K562 (cell line): ENCODE measurements around the gene XRN1. TPM values are rescaled to one million over a fixed set of nuclear protein-coding genes. Genes with fewer than 3 reads are reported as not detected.

Experiments used
- ETV1 ChIP-seq: fragments of 450-650 bp; conservative IDR thresholded peaks from 2 replicates; pipeline ENCODE4 v1.6.1; 2016; ENCODE audit warnings: missing genetic modification characterization, control low read depth, low read depth, missing compliant biosample characterization
- IRF2 ChIP-seq: sonication (generic); formaldehyde crosslinking; IDR thresholded peaks from 2 replicates; pipeline ENCODE4 v1.8.1; 2022; ENCODE audit warnings: mild to moderate bottlenecking, missing genetic modification reagents
- KDM1A ChIP-seq, 2 experiments: fragments of 450-650 bp; IDR thresholded peaks; 2 replicates each; pipeline ENCODE4 v1.6.1; 2016; ENCODE audit warnings: mild to moderate bottlenecking in 2 of 2
- MEIS2 ChIP-seq: fragments of 450-650 bp; IDR thresholded peaks from 2 replicates; pipeline ENCODE4 v1.6.1; 2014; ENCODE audit warnings: mild to moderate bottlenecking; ENCODE audit not compliant: partially characterized antibody
- NFE2 ChIP-seq: IDR thresholded peaks from 2 replicates; pipeline ENCODE4 v1.6.1; 2014; ENCODE audit warnings: antibody characterized with exemption, low read depth
- PHF20 ChIP-seq: fragments of 450-650 bp; IDR thresholded peaks from 2 replicates; pipeline ENCODE4 v1.6.1; 2018; ENCODE audit not compliant: partially characterized antibody
- PTTG1 ChIP-seq: fragments of 450-650 bp; IDR thresholded peaks from 2 replicates; pipeline ENCODE4 v1.6.1; 2016; ENCODE audit warnings: low read depth, mild to moderate bottlenecking, missing genetic modification characterization, missing compliant biosample characterization
- RCOR1 ChIP-seq, 2 experiments: IDR thresholded peaks; 2 replicates each; pipeline ENCODE4 v1.6.1; 2012; ENCODE audit warnings: low read depth in 2 of 2, low read length in 2 of 2, borderline replicate concordance in 1 of 2, improper control_type of control experiment in 1 of 2
- TBL1XR1 ChIP-seq, 2 experiments: IDR thresholded peaks; 2 replicates each; pipeline ENCODE4 v1.6.1; 2012; ENCODE audit warnings: improper control_type of control experiment in 2 of 2, low read length in 2 of 2, mild to moderate bottlenecking in 1 of 2
- TCF3 ChIP-seq: sonication (generic); formaldehyde crosslinking; IDR thresholded peaks from 2 replicates; pipeline ENCODE4 v1.4.0; 2020; ENCODE audit warnings: mild to moderate bottlenecking, missing genetic modification reagents
- YY1 ChIP-seq, 3 experiments: IDR thresholded peaks; 2 replicates each; pipeline ENCODE4 v1.6.1; 2011; ENCODE audit warnings: low read length in 2 of 3, mild to moderate bottlenecking in 2 of 3, moderate library complexity in 2 of 3, borderline replicate concordance in 1 of 3, control low read depth in 1 of 3, low read depth in 1 of 3; ENCODE audit not compliant: insufficient read depth in 3 of 3, insufficient replicate concordance in 2 of 3, control insufficient read depth in 1 of 3, insufficient read length in 1 of 3; ENCODE audit errors: extremely low read depth in 1 of 3
- ZNF384 ChIP-seq: IDR thresholded peaks from 2 replicates; pipeline ENCODE4 v1.6.1; 2012; ENCODE audit warnings: low read depth, low read length, improper control_type of control experiment
- ZNF584 ChIP-seq: fragments of 200-800 bp; sonication (Bioruptor generic); IDR thresholded peaks from 2 replicates; pipeline ENCODE4 v1.6.1; 2016; ENCODE audit warnings: low read depth, mild to moderate bottlenecking, missing genetic modification characterization, missing compliant biosample characterization
- ZNF707 ChIP-seq: fragments of 250-450 bp; sonication (Bioruptor Pico); conservative IDR thresholded peaks from 2 replicates; pipeline ENCODE4 v1.8.0; 2022; ENCODE audit warnings: inconsistent platforms, mild to moderate bottlenecking, moderate library complexity
- polyA plus RNA-seq, 8 experiments: library from polyadenylated mRNA; depleted of rRNA in 4 of 8; stranded (reverse) in 5 of 8; unstranded in 3 of 8; fragments of >200 nt; fragmentation: Nextera tagmentation in 2 of 8; fragmentation: Illumina TruSeq in 1 of 8; extraction: Ambion mirVana in 2 of 8; extraction: Trizol in 1 of 8; gene quantifications; 2 replicates each; pipeline versions ENCODE4 v1.2.1 to v1.2.3, GENCODE V29; 2011 to 2014; ENCODE audit warnings: inconsistent platforms in 1 of 8, missing spikeins in 1 of 8
- total RNA-seq, 7 experiments: library from RNA; depleted of rRNA in 6 of 7; stranded (reverse); fragments of >200 nt in 6 of 7; fragmentation: Illumina TruSeq in 2 of 7; extraction: Trizol in 2 of 7; gene quantifications; 2 replicates each; pipeline versions ENCODE4 v1.2.1 to v1.2.3, GENCODE V29; 2011 to 2021; ENCODE audit warnings: low replicate concordance in 1 of 7
- TF ChIP-seq, protein P1 (sequence below): fragments of 450-650 bp; IDR thresholded peaks from 2 replicates; pipeline ENCODE4 v1.7.0; 2016; ENCODE audit warnings: borderline replicate concordance
- TF ChIP-seq, protein P2 (sequence below): IDR thresholded peaks from 2 replicates; pipeline ENCODE4 v1.6.1; 2012; ENCODE audit warnings: low read depth, low read length, improper control_type of control experiment, borderline replicate concordance
- TF ChIP-seq, protein P3 (sequence below), 2 experiments: fragments of 450-650 bp in 1 of 2; IDR thresholded peaks; 2 replicates each; pipeline ENCODE4 v1.6.1; 2011 to 2017; ENCODE audit warnings: low read depth in 2 of 2, antibody characterized with exemption in 1 of 2, borderline replicate concordance in 1 of 2, low read length in 1 of 2, mild to moderate bottlenecking in 1 of 2, mixed read lengths in 1 of 2; ENCODE audit not compliant: control insufficient read depth in 1 of 2

The XRN1 gene
- total and polyA plus RNA-seq, 9 of the 15 experiments (the other 6 are each of a cell fraction or from before 2014, with no cell fraction given): 3.1 to 28.4 (median 17.2) TPM

DNA sequence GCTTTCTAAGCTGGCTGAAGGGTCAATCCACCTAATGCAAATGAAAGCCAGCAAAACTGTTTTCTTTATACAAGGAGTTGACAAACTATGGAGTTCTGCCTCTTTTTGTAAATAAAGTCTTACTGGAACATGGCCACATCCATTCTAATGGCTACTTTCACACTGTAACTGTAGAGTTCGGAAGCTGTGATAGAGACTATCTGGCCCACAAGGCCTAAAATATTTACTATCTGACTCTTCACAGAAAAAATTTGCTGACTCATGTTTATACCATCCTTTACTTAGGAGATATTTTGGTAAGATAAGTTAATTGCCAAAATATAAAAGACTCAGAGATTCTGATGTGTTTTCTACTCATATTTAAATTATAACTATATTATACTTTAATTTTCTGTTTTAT, 128.7 kb downstream of the XRN1 start (continued):
- TF ChIP-seq, protein P1, sequence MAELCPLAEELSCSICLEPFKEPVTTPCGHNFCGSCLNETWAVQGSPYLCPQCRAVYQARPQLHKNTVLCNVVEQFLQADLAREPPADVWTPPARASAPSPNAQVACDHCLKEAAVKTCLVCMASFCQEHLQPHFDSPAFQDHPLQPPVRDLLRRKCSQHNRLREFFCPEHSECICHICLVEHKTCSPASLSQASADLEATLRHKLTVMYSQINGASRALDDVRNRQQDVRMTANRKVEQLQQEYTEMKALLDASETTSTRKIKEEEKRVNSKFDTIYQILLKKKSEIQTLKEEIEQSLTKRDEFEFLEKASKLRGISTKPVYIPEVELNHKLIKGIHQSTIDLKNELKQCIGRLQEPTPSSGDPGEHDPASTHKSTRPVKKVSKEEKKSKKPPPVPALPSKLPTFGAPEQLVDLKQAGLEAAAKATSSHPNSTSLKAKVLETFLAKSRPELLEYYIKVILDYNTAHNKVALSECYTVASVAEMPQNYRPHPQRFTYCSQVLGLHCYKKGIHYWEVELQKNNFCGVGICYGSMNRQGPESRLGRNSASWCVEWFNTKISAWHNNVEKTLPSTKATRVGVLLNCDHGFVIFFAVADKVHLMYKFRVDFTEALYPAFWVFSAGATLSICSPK: no peak
- TF ChIP-seq ETV1: no peak
- TF ChIP-seq NFE2: peak; percentile 94
- TF ChIP-seq ZNF384: peak; percentile 61; the same call in 1 of the 2 replicates
- no peak for TF ChIP-seq MEIS2
- TF ChIP-seq PTTG1 (tag): no peak
- 0 out of 4 replicates have a peak, but pooled peaks of 1 of the 2 experiments have one; percentile 20 for TF ChIP-seq TBL1XR1 (IDR thresholded peaks at IDR 0.05; ENCODE audit: low read length in 2 of 2)
- TF ChIP-seq KDM1A (IDR thresholded peaks at IDR 0.05): peak in 1 of 2 experiments; percentile 34; a peak in 1 of 4 replicates
- peak in 1 of 2 experiments; percentile 62; a peak in 1 of 4 replicates for TF ChIP-seq RCOR1 (IDR thresholded peaks at IDR 0.05; ENCODE audit: borderline replicate concordance in 1 of 2, low read depth in 2 of 2, low read length in 2 of 2)
- TF ChIP-seq ZNF584 (CRISPR knock-in tag): no peak
- no peak for TF ChIP-seq IRF2 (CRISPR knock-in tag)
- TF ChIP-seq, protein P2, sequence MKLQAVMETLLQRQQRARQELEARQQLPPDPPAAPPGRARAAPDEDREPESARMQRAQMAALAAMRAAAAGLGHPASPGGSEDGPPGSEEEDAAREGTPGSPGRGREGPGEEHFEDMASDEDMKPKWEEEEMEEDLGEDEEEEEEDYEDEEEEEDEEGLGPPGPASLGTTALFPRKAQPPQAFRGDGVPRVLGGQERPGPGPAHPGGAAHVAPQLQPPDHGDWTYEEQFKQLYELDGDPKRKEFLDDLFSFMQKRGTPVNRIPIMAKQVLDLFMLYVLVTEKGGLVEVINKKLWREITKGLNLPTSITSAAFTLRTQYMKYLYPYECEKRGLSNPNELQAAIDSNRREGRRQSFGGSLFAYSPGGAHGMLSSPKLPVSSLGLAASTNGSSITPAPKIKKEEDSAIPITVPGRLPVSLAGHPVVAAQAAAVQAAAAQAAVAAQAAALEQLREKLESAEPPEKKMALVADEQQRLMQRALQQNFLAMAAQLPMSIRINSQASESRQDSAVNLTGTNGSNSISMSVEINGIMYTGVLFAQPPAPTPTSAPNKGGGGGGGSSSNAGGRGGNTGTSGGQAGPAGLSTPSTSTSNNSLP: peak; percentile 90
- peak in 1 of 3 experiments; percentile 43 for TF ChIP-seq YY1 (IDR thresholded peaks at IDR 0.05; ENCODE audit: borderline replicate concordance in 1 of 3, control insufficient read depth in 1 of 3, extremely low read depth in 1 of 3, insufficient read depth in 3 of 3, insufficient read length in 1 of 3, insufficient replicate concordance in 2 of 3, low read depth in 1 of 3, low read length in 2 of 3)
- TF ChIP-seq ZNF707 (CRISPR knock-in tag): no peak
- TF ChIP-seq, protein P3, sequence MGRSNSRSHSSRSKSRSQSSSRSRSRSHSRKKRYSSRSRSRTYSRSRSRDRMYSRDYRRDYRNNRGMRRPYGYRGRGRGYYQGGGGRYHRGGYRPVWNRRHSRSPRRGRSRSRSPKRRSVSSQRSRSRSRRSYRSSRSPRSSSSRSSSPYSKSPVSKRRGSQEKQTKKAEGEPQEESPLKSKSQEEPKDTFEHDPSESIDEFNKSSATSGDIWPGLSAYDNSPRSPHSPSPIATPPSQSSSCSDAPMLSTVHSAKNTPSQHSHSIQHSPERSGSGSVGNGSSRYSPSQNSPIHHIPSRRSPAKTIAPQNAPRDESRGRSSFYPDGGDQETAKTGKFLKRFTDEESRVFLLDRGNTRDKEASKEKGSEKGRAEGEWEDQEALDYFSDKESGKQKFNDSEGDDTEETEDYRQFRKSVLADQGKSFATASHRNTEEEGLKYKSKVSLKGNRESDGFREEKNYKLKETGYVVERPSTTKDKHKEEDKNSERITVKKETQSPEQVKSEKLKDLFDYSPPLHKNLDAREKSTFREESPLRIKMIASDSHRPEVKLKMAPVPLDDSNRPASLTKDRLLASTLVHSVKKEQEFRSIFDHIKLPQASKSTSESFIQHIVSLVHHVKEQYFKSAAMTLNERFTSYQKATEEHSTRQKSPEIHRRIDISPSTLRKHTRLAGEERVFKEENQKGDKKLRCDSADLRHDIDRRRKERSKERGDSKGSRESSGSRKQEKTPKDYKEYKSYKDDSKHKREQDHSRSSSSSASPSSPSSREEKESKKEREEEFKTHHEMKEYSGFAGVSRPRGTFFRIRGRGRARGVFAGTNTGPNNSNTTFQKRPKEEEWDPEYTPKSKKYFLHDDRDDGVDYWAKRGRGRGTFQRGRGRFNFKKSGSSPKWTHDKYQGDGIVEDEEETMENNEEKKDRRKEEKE (IDR thresholded peaks at IDR 0.05; ENCODE audit: borderline replicate concordance in 1 of 2, control insufficient read depth in 1 of 2, low read depth in 2 of 2, low read length in 1 of 2): no peak
- TF ChIP-seq TCF3 (CRISPR knock-in tag): peak; percentile 43
- TF ChIP-seq PHF20: no peak
